ENCODE data around the gene PSMB3. TPM values are rescaled to one million over a fixed set of nuclear protein-coding genes. Genes with fewer than 3 reads are reported as not detected.

Gene PSMB3
- total and polyA plus RNA-seq, 9 of the 15 experiments (the other 6 are each of a cell fraction or from before 2014, with no cell fraction given): 460 to 2,775 (median 574) TPM

GRCh38 chr17:38711792-38712571, 40.6 kb upstream of the PSMB3 start:
- no peak overlapping the region for H2AFZ ChIP-seq (ENCODE audit: low read depth, low read length)
- H3K36me3 ChIP-seq (ENCODE audit: control insufficient read depth, insufficient read depth, low read length): peaks cover 83% of the 10 kb centered on the region; the same call in 2 of the 3 replicates
- no peak overlapping the region for H3K4me3 ChIP-seq
- WGBS (ENCODE audit: insufficient coverage, low coverage, missing lambda C conversion rate): 66% methylated on average over 25 of the region's 26 CpGs
- DNase-seq (ENCODE audit: extremely low read depth in 1 of 4, low spot score in 3 of 4) (peak in 1 of 4 experiments; percentile 38), ATAC-seq (no peak), FAIRE-seq (no peak)
- peaks cover 4% of the 10 kb centered on the region for H3K9me1 ChIP-seq (ENCODE audit: control insufficient read depth, insufficient read depth, low read length)
- ChIA-PET CTCF (ENCODE audit: low intra/inter-chr PET ratio) (no interaction called here), POLR2A (interaction anchor here (0.6 to 2.6 kb wide), 2 partner anchors 12 to 20 kb away, joined by 3 to 15 read pairs; no protein-coding TSS in a partner anchor)
- intact Hi-C loops (cut with micrococcal nuclease): no loop called here
- peak overlapping the region in 1 of 2 experiments; percentile 83; a peak in 2 of 4 replicates for H3K9ac ChIP-seq (ENCODE audit: insufficient read depth in 1 of 2, low read depth in 2 of 2, low read length in 2 of 2)
- peaks cover 8% of the 10 kb centered on the region; the same call in 1 of the 2 replicates for H4K20me1 ChIP-seq (replicated peaks; ENCODE audit: control insufficient read depth, insufficient read depth, low read length)
- in situ Hi-C loops (cut with MboI): no loop called here
- H3K79me2 ChIP-seq (ENCODE audit: control insufficient read depth, insufficient read depth, low read length): peaks cover 11% of the 10 kb centered on the region
- H3K4me2 ChIP-seq (ENCODE audit: insufficient read depth, low read length): no peak overlapping the region
- no peaks in the 10 kb centered on the region for H3K27me3 ChIP-seq (ENCODE audit: control insufficient read depth in 2 of 2, insufficient read depth in 2 of 2, low read length in 2 of 2)
- BruUV-seq (replicated peaks): no TSS peak
- H3K4me1 ChIP-seq (replicated peaks in 1 of 2; ENCODE audit: control insufficient read depth in 2 of 2, insufficient read depth in 2 of 2, low read length in 2 of 2): peaks cover 30 to 52% of the 10 kb centered on the region in 2 experiments
- H3K9me3 ChIP-seq (replicated peaks; ENCODE audit: control insufficient read depth, insufficient read depth, low read depth, low read length): no peaks in the 10 kb centered on the region
- no peak overlapping the region for H3K27ac ChIP-seq (ENCODE audit: extremely low read depth, low read depth, low read length)
- TF ChIP-seq BCOR (IDR thresholded peaks at IDR 0.05) (no peak), ZNF263 (CRISPR knock-in tag; IDR thresholded peaks at IDR 0.05; ENCODE audit: borderline replicate concordance) (peak; percentile 8; the same call in 1 of the 2 replicates), MIER1 (IDR thresholded peaks at IDR 0.05; ENCODE audit: low read depth) (no peak), ZNF407 (IDR thresholded peaks at IDR 0.05; ENCODE audit: low read depth) (no peak), ZNF316 (IDR thresholded peaks at IDR 0.05) (no peak), RBBP5 (IDR thresholded peaks at IDR 0.05; ENCODE audit: borderline replicate concordance, insufficient read depth, low read length, poor library complexity, severe bottlenecking) (no peak), NR2F6 (CRISPR knock-in tag; IDR thresholded peaks at IDR 0.05) (no peak), SMC3 (conservative IDR thresholded peaks at IDR 0.05; ENCODE audit: insufficient read depth, low read depth, low read length) (no peak), RBFOX2 (IDR thresholded peaks at IDR 0.05; ENCODE audit: low read depth, low read length) (peak; percentile 42; the same call in 1 of the 2 replicates), PPARD (CRISPR knock-in tag; IDR thresholded peaks at IDR 0.05) (no peak), CREB3L1 (IDR thresholded peaks at IDR 0.05; ENCODE audit: borderline replicate concordance, low read depth) (no peak), MEF2A (IDR thresholded peaks at IDR 0.05; ENCODE audit: control insufficient read depth, low read depth, low read length) (peak; percentile 75; the same call in 1 of the 2 replicates)

All from K562 (cell line).